ENCODE measurements around the gene IGSF9B. TPM values are rescaled to one million over a fixed set of nuclear protein-coding genes. Genes with fewer than 3 reads are reported as not detected.
A peak's percentile ranks its signal among the peaks of the same experiment; 100 is the strongest.

Gene IGSF9B
- total RNA-seq, 1 donor from 2014 or later: 34.5 TPM

GRCh38 chr11:133985981-133986944 is 29.5 kb upstream of the IGSF9B start:
- DNase-seq: no peak
- no peak for ATAC-seq
- intact Hi-C loops (cut with micrococcal nuclease): no loop called here

- DNase-seq: no peak
- no peak for ATAC-seq
- intact Hi-C loops (cut with micrococcal nuclease): no loop called here
Observed at GRCh38 chr11:133984828-133985227, 28.1 kb upstream of the IGSF9B start.

- intact Hi-C loops (cut with micrococcal nuclease): no loop called here
Observed at GRCh38 chr11:133983660-133984316, 27.0 kb upstream of the IGSF9B start.

GRCh38 chr11:133982876-133983275 is 26.1 kb upstream of the IGSF9B start:
- ATAC-seq: no peak
- intact Hi-C loops (cut with micrococcal nuclease): no loop called here
- DNase-seq: no peak

More at GRCh38 chr11:133983660-133984316, 27.0 kb upstream of the IGSF9B start:
- ATAC-seq (no peak), DNase-seq (no peak)

GRCh38 chr11:133982151-133982550 is 25.4 kb upstream of the IGSF9B start:
- ATAC-seq (no peak), DNase-seq (no peak)
- intact Hi-C loops (cut with micrococcal nuclease): no loop called here

- ATAC-seq (peak; percentile 79), DNase-seq (peak; percentile 60)
- intact Hi-C loops (cut with micrococcal nuclease): no loop called here
Observed at GRCh38 chr11:133981156-133981555, 24.4 kb upstream of the IGSF9B start.

GRCh38 chr11:133980665-133981064 is 23.9 kb upstream of the IGSF9B start:
- intact Hi-C loops (cut with micrococcal nuclease): no loop called here
- DNase-seq (no peak), ATAC-seq (no peak)

GRCh38 chr11:133978794-133979193 is 22.0 kb upstream of the IGSF9B start:
- intact Hi-C loops (cut with micrococcal nuclease): no loop called here
- ATAC-seq (no peak), DNase-seq (no peak)

GRCh38 chr11:133977067-133977677 is 20.4 kb upstream of the IGSF9B start:
- intact Hi-C loops (cut with micrococcal nuclease): no loop called here
- no peak for ATAC-seq
- DNase-seq: no peak

GRCh38 chr11:133975488-133975849 is 18.7 kb upstream of the IGSF9B start:
- intact Hi-C loops (cut with micrococcal nuclease): no loop called here
- ATAC-seq: no peak

GRCh38 chr11:133974836-133975487 is 18.2 kb upstream of the IGSF9B start:
- ATAC-seq (no peak), DNase-seq (no peak)

More at GRCh38 chr11:133975488-133975849, 18.7 kb upstream of the IGSF9B start:
- no peak for DNase-seq

GRCh38 chr11:133971881-133972280 is 15.1 kb upstream of the IGSF9B start:
- intact Hi-C loops (cut with micrococcal nuclease): no loop called here
- ATAC-seq: no peak
- no peak for DNase-seq

More at GRCh38 chr11:133974836-133975487, 18.2 kb upstream of the IGSF9B start:
- intact Hi-C loops (cut with micrococcal nuclease): no loop called here

- intact Hi-C loops (cut with micrococcal nuclease): loop anchor here (10.0 kb wide), 1 partner anchor 56 kb away; no protein-coding TSS in a partner anchor
- ATAC-seq (no peak), DNase-seq (no peak)
Observed at GRCh38 chr11:133969112-133969511, 12.3 kb upstream of the IGSF9B start.

GRCh38 chr11:133968300-133968699 is 11.5 kb upstream of the IGSF9B start:
- DNase-seq (no peak), ATAC-seq (peak; percentile 37)
- intact Hi-C loops (cut with micrococcal nuclease): loop anchor here (10.0 kb wide), 1 partner anchor 57 kb away; no protein-coding TSS in a partner anchor

GRCh38 chr11:133967599-133968238 is 11.0 kb upstream of the IGSF9B start:
- DNase-seq (no peak), ATAC-seq (no peak)
- intact Hi-C loops (cut with micrococcal nuclease): loop anchor here (10.0 kb wide), 1 partner anchor 57 kb away; no protein-coding TSS in a partner anchor

GRCh38 chr11:133966921-133967598 is 10.3 kb upstream of the IGSF9B start:
- peak; percentile 80 for ATAC-seq
- intact Hi-C loops (cut with micrococcal nuclease): loop anchor here (10.0 kb wide), 1 partner anchor 58 kb away; no protein-coding TSS in a partner anchor
- DNase-seq: peak; percentile 86

- ATAC-seq: no peak
- intact Hi-C loops (cut with micrococcal nuclease): loop anchor here (10.0 kb wide), 1 partner anchor 59 kb away; no protein-coding TSS in a partner anchor
- no peak for DNase-seq
Observed at GRCh38 chr11:133966172-133966651, 9.4 kb upstream of the IGSF9B start.

Measured in left ventricle myocardium superior (tissue), 1 donor.